H1 (cell line): Measurements from ENCODE around the gene KCNJ18.
"Not testable (repeated sequence)": the region's sequence is repeated elsewhere in the genome, so short reads cannot be mapped to it uniquely, and the experiment has no call there.

Source experiments
- CTCF ChIP-seq, 3 experiments: IDR thresholded peaks; 1 replicate in 2 of 3; 2 replicates in 1 of 3; pipeline versions ENCODE4 v1.5.1 to v1.6.1; 2011; ENCODE audit warnings: low read length in 3 of 3, mild to moderate bottlenecking in 3 of 3, inconsistent platforms in 2 of 3, low read depth in 1 of 3, moderate library complexity in 1 of 3; ENCODE audit not compliant: insufficient read depth in 1 of 3; ENCODE audit errors: control extremely low read depth in 1 of 3
- EZH2 ChIP-seq: fragments of 200-600 bp; sonication (generic); IDR thresholded peaks from 2 replicates; pipeline ENCODE4 v1.7.1; 2012; ENCODE audit warnings: low read depth, mild to moderate bottlenecking, moderate library complexity, low read length, inconsistent platforms; ENCODE audit not compliant: severe bottlenecking
- GABPA ChIP-seq: IDR thresholded peaks from 2 replicates; pipeline ENCODE4 v1.6.1; 2011; ENCODE audit warnings: mild to moderate bottlenecking, low read length, moderate library complexity, borderline replicate concordance; ENCODE audit not compliant: insufficient read depth
- JUND ChIP-seq: IDR thresholded peaks from 2 replicates; pipeline ENCODE4 v1.6.1; 2011; ENCODE audit warnings: mild to moderate bottlenecking, improper control_type of control experiment, low read length
- RFX5 ChIP-seq: IDR thresholded peaks from 2 replicates; pipeline ENCODE4 v1.6.1; 2011; ENCODE audit warnings: low read depth, low read length, improper control_type of control experiment, borderline replicate concordance
- TAF7 ChIP-seq: optimal IDR thresholded peaks from 2 replicates; pipeline ENCODE3; 2011; ENCODE audit warnings: low read depth, mild to moderate bottlenecking, inconsistent platforms, low read length, moderate library complexity, borderline replicate concordance

GRCh38 chr17:21670361-21671155, 21.8 kb upstream of the KCNJ18 start:
- not testable (repeated sequence) for TF ChIP-seq GABPA; CTCF (IDR thresholded peaks at IDR 0.05; ENCODE audit: control extremely low read depth in 1 of 3, insufficient read depth in 1 of 3, low read depth in 1 of 3, low read length in 3 of 3); EZH2; TAF7; RFX5; JUND
